Panc1 (cell line): ENCODE measurements around the gene QPCTL.

Source experiments
- CTCF ChIP-seq: fragments of 450-650 bp; IDR thresholded peaks from 2 replicates; pipeline ENCODE4 v1.5.1; 2017; ENCODE audit warnings: mild to moderate bottlenecking
- POLR2AphosphoS5 ChIP-seq: IDR thresholded peaks from 2 replicates; pipeline ENCODE4 v1.6.1; 2012; ENCODE audit warnings: mild to moderate bottlenecking, low read depth, low read length, moderate library complexity
- SIN3A ChIP-seq: IDR thresholded peaks from 2 replicates; pipeline ENCODE4 v1.6.1; 2012; ENCODE audit warnings: low read depth, mild to moderate bottlenecking, low read length, moderate library complexity, borderline replicate concordance; ENCODE audit not compliant: insufficient read depth

- peak; percentile 95 for TF ChIP-seq CTCF
- TF ChIP-seq POLR2AphosphoS5 = no peak
- TF ChIP-seq SIN3A = no peak
Observed at GRCh38 chr19:45643024-45643926, 49.2 kb upstream of the QPCTL start.
